Tibial nerve (tissue), 4 donors: Measurements from ENCODE around the gene SCO1. TPM values are rescaled to one million over a fixed set of nuclear protein-coding genes. Genes with fewer than 3 reads are reported as not detected.
A peak's percentile ranks its signal among the peaks of the same experiment; 100 is the strongest.

Experiments used
- DNase-seq, 2 donors: peaks; one replicate each; pipeline ENCODE4 v3.0.0-alpha.2; 2019; ENCODE audit warnings: low spot score in 2 of 2
- H3K27ac ChIP-seq, 4 donors: fragments of 200-600 bp; sonication (generic) in 3 of 4; one replicate each; pipeline ENCODE4 v1.5.1; 2017 to 2019; ENCODE audit warnings: mild to moderate bottlenecking in 1 of 4
- H3K27me3 ChIP-seq, 2 donors: fragments of 200-600 bp; sonication (generic) in 1 of 2; one replicate each; pipeline versions ENCODE4 v1.5.1 to v1.6.0; 2017 to 2019
- H3K36me3 ChIP-seq, 3 donors: fragments of 200-600 bp; sonication (generic); one replicate each; pipeline ENCODE4 v1.5.1; 2018 to 2019
- H3K4me1 ChIP-seq, 4 donors: fragments of 200-600 bp; sonication (generic) in 3 of 4; one replicate each; pipeline ENCODE4 v1.5.1; 2017 to 2019
- H3K4me3 ChIP-seq, 4 donors: fragments of 200-600 bp; sonication (generic) in 3 of 4; one replicate each; pipeline ENCODE4 v1.5.1; 2017 to 2019; ENCODE audit warnings: mild to moderate bottlenecking in 1 of 4, moderate library complexity in 1 of 4
- H3K9me3 ChIP-seq, 4 donors: fragments of 200-600 bp; sonication (generic) in 3 of 4; one replicate each; pipeline ENCODE4 v1.5.1; 2017 to 2019
- CTCF ChIP-seq, 5 experiments: fragments of 200-600 bp in 3 of 5; fragments of 450-650 bp in 2 of 5; sonication (generic) in 3 of 5; IDR thresholded peaks; one replicate each; pipeline ENCODE4 v1.5.1; 2016 to 2019; ENCODE audit warnings: antibody characterized with exemption in 5 of 5, mild to moderate bottlenecking in 3 of 5, moderate library complexity in 2 of 5
- EP300 ChIP-seq, 2 donors: sonication (generic); formaldehyde crosslinking; IDR thresholded peaks; one replicate each; pipeline ENCODE4 v1.6.1; 2017; ENCODE audit warnings: antibody characterized with exemption in 2 of 2, mild to moderate bottlenecking in 1 of 2
- POLR2A ChIP-seq, 2 donors: fragments of 450-650 bp; IDR thresholded peaks; one replicate each; pipeline ENCODE4 v1.6.1; 2017; ENCODE audit warnings: antibody characterized with exemption in 2 of 2, mild to moderate bottlenecking in 2 of 2, moderate library complexity in 2 of 2
- WGBS, 2 donors: methylation state at CpG; one replicate each; pipeline ENCODE4 v1.1.5; 2018; 5-methylcytosine and 5-hydroxymethylcytosine counted together
- total RNA-seq, 4 donors: library from RNA; depleted of rRNA; stranded (reverse); fragments of >200 nt; gene quantifications; one replicate each; pipeline ENCODE4 v1.1.0, GENCODE V29; 2016

SCO1 gene
- total RNA-seq, 4 donors from 2014 or later = 17.0 to 26.5 (median 19.5) TPM

- WGBS, 2 donors = 88% methylated on average over 14 of the region's 14 CpGs
- Histone ChIP-seq H3K36me3 (peaks cover 0 to 90% (median 15%) of the 10 kb centered on the region in 3 donors), H3K27me3 (no peaks in the 10 kb centered on the region), H3K27ac (no peak overlapping the region), H3K4me1 (peaks cover 0 to 4% (median 0%) of the 10 kb centered on the region in 4 donors), H3K9me3 (no peaks in the 10 kb centered on the region), H3K4me3 (no peak overlapping the region)
- no peak for DNase-seq
- no peak for TF ChIP-seq POLR2A (IDR thresholded peaks at IDR 0.05)
- no peak for TF ChIP-seq CTCF (IDR thresholded peaks at IDR 0.05)
These were observed 62.0 kb downstream of the SCO1 start for GRCh38 chr17:10635290-10635689.

- peaks cover 0 to 90% (median 4%) of the 10 kb centered on the region in 3 donors for H3K36me3 ChIP-seq
- peaks cover 0 to 4% (median 0%) of the 10 kb centered on the region in 4 donors for H3K4me1 ChIP-seq
- TF ChIP-seq CTCF (IDR thresholded peaks at IDR 0.05) = no peak
- no peak for TF ChIP-seq EP300 (IDR thresholded peaks at IDR 0.05)
- TF ChIP-seq POLR2A (IDR thresholded peaks at IDR 0.05) = no peak
- 89% methylated on average over 15 of the region's 15 CpGs for WGBS, 2 donors
- no peak overlapping the region for H3K27ac ChIP-seq
- DNase-seq = no peak
- no peaks in the 10 kb centered on the region for H3K9me3 ChIP-seq
- no peaks in the 10 kb centered on the region for H3K27me3 ChIP-seq
- no peak overlapping the region for H3K4me3 ChIP-seq
These were observed 63.5 kb downstream of the SCO1 start for GRCh38 chr17:10633738-10634379.

GRCh38 chr17:10631701-10632100 lies 65.6 kb downstream of the SCO1 start:
- no peak overlapping the region for H3K4me3 ChIP-seq
- H3K4me1 ChIP-seq = peaks cover 0 to 4% (median 0%) of the 10 kb centered on the region in 4 donors
- WGBS, 2 donors = 90 to 93% methylated on average over 15 of the region's 15 CpGs
- no peaks in the 10 kb centered on the region for H3K9me3 ChIP-seq
- no peak for DNase-seq
- TF ChIP-seq CTCF (IDR thresholded peaks at IDR 0.05) = no peak
- H3K27me3 ChIP-seq = no peaks in the 10 kb centered on the region
- H3K27ac ChIP-seq = no peak overlapping the region
- peaks cover 0 to 76% (median 0%) of the 10 kb centered on the region in 3 donors for H3K36me3 ChIP-seq

GRCh38 chr17:10631048-10631700 lies 66.2 kb downstream of the SCO1 start:
- H3K27ac ChIP-seq = no peak overlapping the region
- no peaks in the 10 kb centered on the region for H3K27me3 ChIP-seq
- TF ChIP-seq EP300 (IDR thresholded peaks at IDR 0.05) = no peak
- peak; percentile 43 to 74 (median 69) for TF ChIP-seq CTCF (IDR thresholded peaks at IDR 0.05)
- TF ChIP-seq POLR2A (IDR thresholded peaks at IDR 0.05) = no peak
- WGBS, 2 donors = 47 to 49% methylated on average over 18 of the region's 18 CpGs
- H3K36me3 ChIP-seq = peaks cover 0 to 71% (median 0%) of the 10 kb centered on the region in 3 donors
- no peak for DNase-seq
- peaks cover 0 to 4% (median 0%) of the 10 kb centered on the region in 4 donors for H3K4me1 ChIP-seq
- H3K4me3 ChIP-seq = no peak overlapping the region
- no peaks in the 10 kb centered on the region for H3K9me3 ChIP-seq

- TF ChIP-seq POLR2A (IDR thresholded peaks at IDR 0.05) (no peak), CTCF (IDR thresholded peaks at IDR 0.05) (no peak), EP300 (IDR thresholded peaks at IDR 0.05) (no peak)
- Histone ChIP-seq H3K27ac (no peak overlapping the region), H3K27me3 (no peaks in the 10 kb centered on the region), H3K4me1 (peaks cover 0 to 4% (median 0%) of the 10 kb centered on the region in 4 donors), H3K36me3 (peaks cover 0 to 60% (median 0%) of the 10 kb centered on the region in 3 donors), H3K9me3 (no peaks in the 10 kb centered on the region), H3K4me3 (no peak overlapping the region)
- WGBS, 2 donors = 95% methylated on average over 12 of the region's 12 CpGs
- no peak for DNase-seq
These were observed 67.6 kb downstream of the SCO1 start for GRCh38 chr17:10629706-10630105.
